Tibial artery (tissue), 4 donors: ENCODE results near the gene ASPRV1.

Experiments used
- DNase-seq, 2 donors: peaks; one replicate each; pipeline ENCODE4 v3.0.0-alpha.2; 2019
- H3K27ac ChIP-seq, 2 donors: fragments of 200-600 bp; sonication (generic) in 1 of 2; 1 replicate in 1 of 2; 2 replicates in 1 of 2; pipeline ENCODE4 v1.5.1; 2018 to 2019; ENCODE audit warnings: mild to moderate bottlenecking in 1 of 2
- H3K27me3 ChIP-seq, 2 donors: fragments of 200-600 bp; sonication (generic) in 1 of 2; one replicate each; pipeline versions ENCODE4 v1.5.1 to v1.6.0; 2016 to 2019
- H3K36me3 ChIP-seq, 3 donors: fragments of 200-600 bp; sonication (generic) in 2 of 3; one replicate each; pipeline ENCODE4 v1.5.1; 2016 to 2019; ENCODE audit warnings: mild to moderate bottlenecking in 2 of 3
- H3K4me1 ChIP-seq, 4 donors: fragments of 200-600 bp; sonication (generic) in 2 of 4; 1 replicate in 3 of 4; 2 replicates in 1 of 4; pipeline ENCODE4 v1.5.1; 2016 to 2019
- H3K4me3 ChIP-seq, 2 donors: fragments of 200-600 bp; sonication (generic) in 1 of 2; 1 replicate in 1 of 2; 2 replicates in 1 of 2; pipeline ENCODE4 v1.5.1; 2018 to 2019; ENCODE audit warnings: mild to moderate bottlenecking in 2 of 2
- H3K9me3 ChIP-seq, 3 donors: fragments of 200-600 bp; sonication (generic) in 1 of 3; one replicate each; pipeline ENCODE4 v1.5.1; 2016 to 2019
- intact Hi-C: fragments of 100-400 bp; cut with DNase I; formaldehyde crosslinking; loops from one replicate; pipeline ENCODE4 v1.15.0; 2023; ENCODE audit warnings: low total_unique reads
- TF ChIP-seq, protein P1 (sequence below), 2 experiments: fragments of 200-600 bp in 1 of 2; fragments of 450-650 bp in 1 of 2; IDR thresholded peaks; one replicate each; pipeline ENCODE4 v1.5.1; 2017 to 2019; ENCODE audit warnings: antibody characterized with exemption in 2 of 2, mild to moderate bottlenecking in 1 of 2, moderate library complexity in 1 of 2

ASPRV1 gene

GRCh38 chr2:69972822-69973221, 11.4 kb upstream of the ASPRV1 start:
- H3K9me3 ChIP-seq, result no peaks in the 10 kb centered on the region
- no peak overlapping the region for H3K27ac ChIP-seq
- H3K4me3 ChIP-seq, result no peak overlapping the region
- no peaks in the 10 kb centered on the region for H3K4me1 ChIP-seq
- TF ChIP-seq, protein P1, sequence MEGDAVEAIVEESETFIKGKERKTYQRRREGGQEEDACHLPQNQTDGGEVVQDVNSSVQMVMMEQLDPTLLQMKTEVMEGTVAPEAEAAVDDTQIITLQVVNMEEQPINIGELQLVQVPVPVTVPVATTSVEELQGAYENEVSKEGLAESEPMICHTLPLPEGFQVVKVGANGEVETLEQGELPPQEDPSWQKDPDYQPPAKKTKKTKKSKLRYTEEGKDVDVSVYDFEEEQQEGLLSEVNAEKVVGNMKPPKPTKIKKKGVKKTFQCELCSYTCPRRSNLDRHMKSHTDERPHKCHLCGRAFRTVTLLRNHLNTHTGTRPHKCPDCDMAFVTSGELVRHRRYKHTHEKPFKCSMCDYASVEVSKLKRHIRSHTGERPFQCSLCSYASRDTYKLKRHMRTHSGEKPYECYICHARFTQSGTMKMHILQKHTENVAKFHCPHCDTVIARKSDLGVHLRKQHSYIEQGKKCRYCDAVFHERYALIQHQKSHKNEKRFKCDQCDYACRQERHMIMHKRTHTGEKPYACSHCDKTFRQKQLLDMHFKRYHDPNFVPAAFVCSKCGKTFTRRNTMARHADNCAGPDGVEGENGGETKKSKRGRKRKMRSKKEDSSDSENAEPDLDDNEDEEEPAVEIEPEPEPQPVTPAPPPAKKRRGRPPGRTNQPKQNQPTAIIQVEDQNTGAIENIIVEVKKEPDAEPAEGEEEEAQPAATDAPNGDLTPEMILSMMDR (IDR thresholded peaks at IDR 0.05), result no peak
- no peak for DNase-seq
- intact Hi-C loops, result no loop called here
- H3K27me3 ChIP-seq, result no peaks in the 10 kb centered on the region
- no peaks in the 10 kb centered on the region for H3K36me3 ChIP-seq

DNA sequence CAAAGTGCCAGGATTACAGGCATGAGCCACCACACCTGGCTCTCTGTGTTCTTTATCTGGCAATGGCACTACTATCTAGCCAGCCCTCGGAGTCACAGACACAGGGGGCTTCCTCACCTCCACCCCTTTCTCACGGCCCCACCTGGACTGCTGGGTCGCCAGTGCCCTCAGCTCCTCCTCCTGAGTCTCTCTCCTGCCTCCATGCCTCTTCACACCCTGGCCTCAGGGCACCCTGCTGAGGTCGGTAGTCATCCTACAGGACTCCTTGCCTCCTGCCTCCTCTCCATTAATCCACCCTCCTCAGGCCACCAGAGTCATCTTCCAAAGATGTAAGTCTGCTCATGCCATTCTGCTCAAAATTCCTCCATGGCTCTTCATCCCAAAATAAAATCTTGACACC, 8.6 kb upstream of the ASPRV1 start:
- Histone ChIP-seq H3K27me3 (no peaks in the 10 kb centered on the region), H3K36me3 (no peaks in the 10 kb centered on the region)
- intact Hi-C loops, result no loop called here

DNA sequence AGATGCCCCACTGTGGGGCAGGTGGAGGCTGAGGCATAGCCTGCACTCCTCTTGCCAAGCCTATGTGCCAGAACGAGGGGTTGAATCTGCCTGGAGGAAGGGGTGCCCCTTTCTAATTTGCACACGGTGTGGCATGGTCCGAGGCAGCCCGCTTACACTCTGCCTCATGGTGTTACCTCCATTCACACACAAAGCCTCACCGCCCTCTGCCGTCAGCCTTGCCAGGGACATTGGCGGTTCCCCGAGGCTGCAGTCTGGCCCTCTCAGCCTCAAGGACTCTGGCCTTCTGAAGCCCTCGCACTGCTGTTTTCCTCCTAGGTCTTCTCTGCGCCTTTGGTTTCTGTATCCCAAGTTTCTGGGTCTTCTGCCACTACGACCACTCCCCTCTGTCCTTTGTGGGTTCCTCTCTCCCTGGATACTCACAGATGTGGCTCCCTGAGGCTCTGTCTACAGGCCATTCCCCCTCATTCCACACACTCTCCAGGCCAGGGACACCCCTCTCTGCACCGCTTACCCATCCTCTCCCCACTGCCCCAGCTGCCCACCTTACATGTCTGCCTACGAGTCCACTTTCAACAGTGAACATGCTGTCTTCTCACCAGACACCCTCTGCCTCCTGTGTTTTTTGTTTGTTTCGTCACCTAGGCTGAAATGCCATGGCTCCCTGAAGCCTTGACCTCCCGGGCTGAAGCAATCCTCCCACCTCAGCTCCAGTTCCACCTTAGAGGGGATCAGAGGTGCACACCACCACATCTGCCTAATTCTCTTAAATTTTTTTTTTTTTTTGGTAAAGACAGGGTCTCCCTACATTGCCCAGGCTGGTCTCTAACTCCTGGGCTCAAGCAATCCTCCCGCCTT, 7.9 kb upstream of the ASPRV1 start:
- no peak overlapping the region for H3K27ac ChIP-seq
- TF ChIP-seq, protein P1 (IDR thresholded peaks at IDR 0.05), result no peak
- H3K4me1 ChIP-seq, result no peaks in the 10 kb centered on the region
- intact Hi-C loops, result no loop called here
- no peak overlapping the region for H3K4me3 ChIP-seq
- H3K27me3 ChIP-seq, result no peaks in the 10 kb centered on the region
- no peaks in the 10 kb centered on the region for H3K9me3 ChIP-seq
- no peaks in the 10 kb centered on the region for H3K36me3 ChIP-seq
- DNase-seq, result no peak

More for the DNA sequence above, 8.6 kb upstream of the ASPRV1 start:
- DNase-seq, result no peak
- H3K4me3 ChIP-seq, result no peak overlapping the region
- H3K4me1 ChIP-seq, result no peaks in the 10 kb centered on the region
- TF ChIP-seq, protein P1 (IDR thresholded peaks at IDR 0.05), result no peak
- no peaks in the 10 kb centered on the region for H3K9me3 ChIP-seq
- no peak overlapping the region for H3K27ac ChIP-seq

GRCh38 chr2:69968609-69969008, 7.2 kb upstream of the ASPRV1 start:
- DNase-seq, result no peak
- TF ChIP-seq, protein P1 (IDR thresholded peaks at IDR 0.05), result no peak
- intact Hi-C loops, result no loop called here

GRCh38 chr2:69966496-69966895, 5.1 kb upstream of the ASPRV1 start:
- H3K4me1 ChIP-seq, result no peaks in the 10 kb centered on the region
- H3K27me3 ChIP-seq, result no peaks in the 10 kb centered on the region
- H3K27ac ChIP-seq, result no peak overlapping the region
- peaks cover 0 to 3% (median 0%) of the 10 kb centered on the region in 3 donors for H3K36me3 ChIP-seq
- intact Hi-C loops, result no loop called here
- H3K4me3 ChIP-seq, result no peak overlapping the region
- no peak for DNase-seq
- TF ChIP-seq, protein P1 (IDR thresholded peaks at IDR 0.05), result no peak
- no peaks in the 10 kb centered on the region for H3K9me3 ChIP-seq

More at GRCh38 chr2:69968609-69969008, 7.2 kb upstream of the ASPRV1 start:
- no peaks in the 10 kb centered on the region for H3K9me3 ChIP-seq
- H3K27ac ChIP-seq, result no peak overlapping the region
- H3K4me1 ChIP-seq, result no peaks in the 10 kb centered on the region
- H3K36me3 ChIP-seq, result no peaks in the 10 kb centered on the region
- H3K4me3 ChIP-seq, result no peak overlapping the region
- H3K27me3 ChIP-seq, result no peaks in the 10 kb centered on the region
